ENCODE data around the gene KHNYN.

GRCh38 chr14:24463017-24463883, 33.5 kb downstream of the KHNYN start:
- TF ChIP-seq POLR2A (IDR thresholded peaks at IDR 0.05) (no peak), CTCF (IDR thresholded peaks at IDR 0.05) (no peak), EP300 (IDR thresholded peaks at IDR 0.05) (no peak)
